ENCODE results near the gene UBAP1.
"Not testable (repeated sequence)": the region's sequence is repeated elsewhere in the genome, so short reads cannot be mapped to it uniquely, and the experiment has no call there.

Gene UBAP1

DNA sequence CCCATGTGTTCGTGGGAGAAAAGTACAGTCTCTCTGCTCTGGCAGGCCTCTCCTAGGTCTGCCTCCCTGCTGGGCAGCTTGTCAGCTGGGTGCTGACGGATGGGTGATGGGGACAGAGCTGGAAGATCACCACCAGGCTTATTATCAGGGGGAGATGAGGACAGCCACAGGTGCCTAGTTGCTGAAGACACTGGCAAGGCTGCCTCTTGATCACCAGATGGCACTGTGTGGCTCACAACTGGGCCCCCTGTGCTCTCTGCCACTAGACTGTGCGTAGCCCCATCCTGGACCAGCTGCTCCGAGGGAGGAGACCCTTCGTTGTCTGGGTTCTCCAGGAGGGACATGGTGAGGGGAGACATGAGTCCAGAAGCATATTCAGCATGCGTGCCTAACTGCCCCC, 77.3 kb downstream of the UBAP1 start:
- Histone ChIP-seq H3K27me3 (ENCODE audit: control insufficient read depth in 1 of 2, insufficient read depth in 2 of 2, low read length in 2 of 2) (no peaks in the 10 kb centered on the region), H3K9me3 (ENCODE audit: control insufficient read depth in 1 of 2, low read length in 2 of 2) (no peaks in the 10 kb centered on the region), H3K27ac (ENCODE audit: low read depth, low read length) (no peak overlapping the region), H3K36me3 (ENCODE audit: control insufficient read depth in 1 of 2, insufficient read depth in 2 of 2, low read length in 2 of 2) (peaks cover 7 to 45% of the 10 kb centered on the region in 2 donors), H3K4me3 (ENCODE audit: low read depth in 1 of 2, low read length in 2 of 2) (no peak overlapping the region), H3K4me1 (ENCODE audit: control insufficient read depth in 1 of 2, insufficient read depth in 2 of 2, low read length in 2 of 2) (no peaks in the 10 kb centered on the region), H3K9ac (ENCODE audit: low read depth in 1 of 2, low read length in 2 of 2) (no peak overlapping the region)

- Histone ChIP-seq H3K4me3 (ENCODE audit: low read depth in 1 of 2, low read length in 2 of 2) (no peak overlapping the region), H3K27me3 (ENCODE audit: control insufficient read depth in 1 of 2, insufficient read depth in 2 of 2, low read length in 2 of 2) (no peaks in the 10 kb centered on the region), H3K9me3 (ENCODE audit: control insufficient read depth in 1 of 2, low read length in 2 of 2) (no peaks in the 10 kb centered on the region), H3K4me1 (ENCODE audit: control insufficient read depth in 1 of 2, insufficient read depth in 2 of 2, low read length in 2 of 2) (no peaks in the 10 kb centered on the region), H3K36me3 (ENCODE audit: control insufficient read depth in 1 of 2, insufficient read depth in 2 of 2, low read length in 2 of 2) (peaks cover 0 to 36% of the 10 kb centered on the region in 2 donors), H3K9ac (ENCODE audit: low read depth in 1 of 2, low read length in 2 of 2) (no peak overlapping the region), H3K27ac (ENCODE audit: low read depth, low read length) (no peak overlapping the region)
Measured at GRCh38 chr9:34256987-34257585, 78.2 kb downstream of the UBAP1 start.

DNA sequence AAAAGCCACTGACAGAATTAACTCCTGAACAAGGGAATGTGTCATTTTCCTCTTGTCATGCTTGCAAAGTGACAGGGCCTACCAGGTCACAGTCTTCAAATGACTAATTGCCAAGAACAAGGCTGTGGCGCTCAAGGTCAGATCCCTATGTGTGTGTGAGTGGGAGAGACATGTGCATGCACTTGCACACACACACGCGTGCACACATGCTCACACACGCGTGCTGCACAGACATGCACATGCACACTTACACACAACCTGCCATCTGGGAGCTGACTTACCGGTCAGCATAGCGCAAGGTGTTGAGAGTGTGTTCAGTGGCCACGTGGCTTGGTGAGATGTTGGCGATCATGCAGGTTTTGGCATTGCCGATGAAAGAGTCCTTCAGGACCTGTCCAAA, 80.5 kb downstream of the UBAP1 start:
- Histone ChIP-seq H3K36me3 (ENCODE audit: control insufficient read depth in 1 of 2, insufficient read depth in 2 of 2, low read length in 2 of 2) (peaks cover 0 to 27% of the 10 kb centered on the region in 2 donors), H3K27me3 (ENCODE audit: control insufficient read depth in 1 of 2, insufficient read depth in 2 of 2, low read length in 2 of 2) (no peaks in the 10 kb centered on the region), H3K9ac (ENCODE audit: low read depth in 1 of 2, low read length in 2 of 2) (no peak overlapping the region), H3K4me3 (ENCODE audit: low read depth in 1 of 2, low read length in 2 of 2) (no peak overlapping the region), H3K27ac (ENCODE audit: low read depth, low read length) (no peak overlapping the region), H3K4me1 (ENCODE audit: control insufficient read depth in 1 of 2, insufficient read depth in 2 of 2, low read length in 2 of 2) (no peaks in the 10 kb centered on the region), H3K9me3 (ENCODE audit: control insufficient read depth in 1 of 2, low read length in 2 of 2) (no peaks in the 10 kb centered on the region)

GRCh38 chr9:34262971-34263370, 84.1 kb downstream of the UBAP1 start:
- Histone ChIP-seq H3K4me1 (ENCODE audit: control insufficient read depth in 1 of 2, insufficient read depth in 2 of 2, low read length in 2 of 2) (no peaks in the 10 kb centered on the region), H3K36me3 (ENCODE audit: control insufficient read depth in 1 of 2, insufficient read depth in 2 of 2, low read length in 2 of 2) (peaks cover 0 to 5% of the 10 kb centered on the region in 2 donors), H3K27ac (ENCODE audit: low read depth, low read length) (no peak overlapping the region), H3K27me3 (ENCODE audit: control insufficient read depth in 1 of 2, insufficient read depth in 2 of 2, low read length in 2 of 2) (no peaks in the 10 kb centered on the region), H3K4me3 (ENCODE audit: low read depth in 1 of 2, low read length in 2 of 2) (no peak overlapping the region), H3K9ac (ENCODE audit: low read depth in 1 of 2, low read length in 2 of 2) (no peak overlapping the region), H3K9me3 (ENCODE audit: control insufficient read depth in 1 of 2, low read length in 2 of 2) (no peaks in the 10 kb centered on the region)

- H3K9ac ChIP-seq (ENCODE audit: low read depth in 1 of 2, low read length in 2 of 2), result no peak overlapping the region
- H3K27me3 ChIP-seq (ENCODE audit: control insufficient read depth in 1 of 2, insufficient read depth in 2 of 2, low read length in 2 of 2), result no peaks in the 10 kb centered on the region
- H3K4me1 ChIP-seq (ENCODE audit: control insufficient read depth in 1 of 2, insufficient read depth in 2 of 2, low read length in 2 of 2), result no peaks in the 10 kb centered on the region
- H3K36me3 ChIP-seq (ENCODE audit: control insufficient read depth in 1 of 2, insufficient read depth in 2 of 2, low read length in 2 of 2), result no peaks in the 10 kb centered on the region
- no peak overlapping the region for H3K27ac ChIP-seq (ENCODE audit: low read depth, low read length)
- H3K9me3 ChIP-seq (ENCODE audit: control insufficient read depth in 1 of 2, low read length in 2 of 2), result no peaks in the 10 kb centered on the region
- H3K4me3 ChIP-seq (ENCODE audit: low read depth in 1 of 2, low read length in 2 of 2), result no peak overlapping the region
Measured at GRCh38 chr9:34267660-34268059, 88.8 kb downstream of the UBAP1 start.

GRCh38 chr9:34271265-34272006, 92.6 kb downstream of the UBAP1 start:
- Histone ChIP-seq H3K9ac (ENCODE audit: low read depth in 1 of 2, low read length in 2 of 2) (no peak overlapping the region), H3K36me3 (ENCODE audit: control insufficient read depth in 1 of 2, insufficient read depth in 2 of 2, low read length in 2 of 2) (no peaks in the 10 kb centered on the region), H3K27ac (ENCODE audit: low read depth, low read length) (no peak overlapping the region), H3K9me3 (ENCODE audit: control insufficient read depth in 1 of 2, low read length in 2 of 2) (no peaks in the 10 kb centered on the region), H3K4me1 (ENCODE audit: control insufficient read depth in 1 of 2, insufficient read depth in 2 of 2, low read length in 2 of 2) (no peaks in the 10 kb centered on the region), H3K27me3 (ENCODE audit: control insufficient read depth in 1 of 2, insufficient read depth in 2 of 2, low read length in 2 of 2) (no peaks in the 10 kb centered on the region), H3K4me3 (ENCODE audit: low read depth in 1 of 2, low read length in 2 of 2) (no peak overlapping the region)

DNA sequence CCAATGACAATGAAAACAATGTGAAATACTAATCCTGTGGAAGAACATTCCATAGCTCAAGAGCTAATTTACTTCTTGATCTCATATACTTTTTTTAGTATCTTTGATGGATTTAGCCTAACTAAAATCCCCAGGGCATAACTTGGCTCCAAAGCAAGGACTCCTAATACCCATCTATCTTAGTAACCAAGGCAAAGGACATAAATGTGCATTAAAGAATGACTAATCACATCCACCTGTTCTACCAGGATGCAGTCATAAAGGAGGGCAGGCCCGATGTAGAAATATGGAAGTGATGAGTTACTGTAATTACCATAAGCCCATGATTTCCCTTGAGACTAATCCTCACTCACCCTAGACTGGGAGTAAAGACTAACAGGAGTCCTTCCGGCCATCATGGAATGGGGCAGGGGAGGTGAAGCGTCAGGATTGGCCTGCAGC, 93.3 kb downstream of the UBAP1 start:
- no peak overlapping the region for H3K4me3 ChIP-seq (ENCODE audit: low read depth in 1 of 2, low read length in 2 of 2)
- no peaks in the 10 kb centered on the region for H3K36me3 ChIP-seq (ENCODE audit: control insufficient read depth in 1 of 2, insufficient read depth in 2 of 2, low read length in 2 of 2)
- no peaks in the 10 kb centered on the region for H3K27me3 ChIP-seq (ENCODE audit: control insufficient read depth in 1 of 2, insufficient read depth in 2 of 2, low read length in 2 of 2)
- H3K27ac ChIP-seq (ENCODE audit: low read depth, low read length), result no peak overlapping the region
- no peaks in the 10 kb centered on the region for H3K4me1 ChIP-seq (ENCODE audit: control insufficient read depth in 1 of 2, insufficient read depth in 2 of 2, low read length in 2 of 2)
- no peak overlapping the region for H3K9ac ChIP-seq (ENCODE audit: low read depth in 1 of 2, low read length in 2 of 2)
- no peaks in the 10 kb centered on the region for H3K9me3 ChIP-seq (ENCODE audit: control insufficient read depth in 1 of 2, low read length in 2 of 2)

DNA sequence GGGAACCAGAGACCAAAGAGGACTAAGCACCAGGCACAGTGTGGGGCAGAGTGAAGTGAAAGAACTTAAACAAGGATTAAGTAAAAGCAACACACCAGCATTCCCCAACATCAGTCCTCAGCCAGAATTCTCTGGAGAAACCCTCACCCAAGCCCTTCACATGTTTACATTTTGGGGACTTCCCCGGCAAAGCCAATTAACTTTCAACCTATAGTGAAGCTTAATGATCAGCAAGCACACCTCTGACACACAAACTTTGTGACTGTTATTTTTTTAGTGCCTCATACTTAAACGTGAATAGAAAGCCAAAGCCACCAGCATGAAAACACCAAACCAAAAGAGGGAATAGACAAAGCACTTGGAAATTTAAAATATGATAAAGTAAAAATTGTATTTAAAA, 94.7 kb downstream of the UBAP1 start:
- H3K9ac ChIP-seq (ENCODE audit: low read depth in 1 of 2, low read length in 2 of 2); H3K4me1 ChIP-seq (ENCODE audit: control insufficient read depth in 1 of 2, insufficient read depth in 2 of 2, low read length in 2 of 2); H3K27ac ChIP-seq (ENCODE audit: low read depth, low read length); H3K4me3 ChIP-seq (ENCODE audit: low read depth in 1 of 2, low read length in 2 of 2); H3K9me3 ChIP-seq (ENCODE audit: control insufficient read depth in 1 of 2, low read length in 2 of 2); H3K27me3 ChIP-seq (ENCODE audit: control insufficient read depth in 1 of 2, insufficient read depth in 2 of 2, low read length in 2 of 2); H3K36me3 ChIP-seq (ENCODE audit: control insufficient read depth in 1 of 2, insufficient read depth in 2 of 2, low read length in 2 of 2): not testable (repeated sequence)

DNA sequence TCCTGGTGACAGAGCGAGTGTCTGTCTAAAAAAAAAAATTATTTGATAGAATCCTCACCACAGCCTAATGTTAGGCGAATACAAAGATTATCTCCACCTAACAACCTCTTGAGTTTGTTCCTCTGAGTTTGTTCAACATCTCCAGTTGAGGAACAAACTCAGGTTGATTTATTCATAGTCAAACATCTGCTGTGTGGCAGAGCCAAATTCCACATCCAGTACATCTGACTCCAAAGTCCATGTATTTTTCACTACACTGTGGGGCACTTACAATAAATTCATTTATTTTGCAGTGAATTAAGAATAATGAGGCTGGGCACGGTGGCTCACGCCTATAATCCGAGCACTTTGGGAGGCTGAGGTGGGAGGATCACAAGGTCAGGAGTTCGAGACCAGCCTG, 97.0 kb downstream of the UBAP1 start:
- Histone ChIP-seq H3K27ac (ENCODE audit: low read depth, low read length) (no peak overlapping the region), H3K9ac (ENCODE audit: low read depth in 1 of 2, low read length in 2 of 2) (no peak overlapping the region), H3K4me1 (ENCODE audit: control insufficient read depth in 1 of 2, insufficient read depth in 2 of 2, low read length in 2 of 2) (no peaks in the 10 kb centered on the region), H3K36me3 (ENCODE audit: control insufficient read depth in 1 of 2, insufficient read depth in 2 of 2, low read length in 2 of 2) (no peaks in the 10 kb centered on the region), H3K9me3 (ENCODE audit: control insufficient read depth in 1 of 2, low read length in 2 of 2) (no peaks in the 10 kb centered on the region), H3K4me3 (ENCODE audit: low read depth in 1 of 2, low read length in 2 of 2) (no peak overlapping the region), H3K27me3 (ENCODE audit: control insufficient read depth in 1 of 2, insufficient read depth in 2 of 2, low read length in 2 of 2) (no peaks in the 10 kb centered on the region)

DNA sequence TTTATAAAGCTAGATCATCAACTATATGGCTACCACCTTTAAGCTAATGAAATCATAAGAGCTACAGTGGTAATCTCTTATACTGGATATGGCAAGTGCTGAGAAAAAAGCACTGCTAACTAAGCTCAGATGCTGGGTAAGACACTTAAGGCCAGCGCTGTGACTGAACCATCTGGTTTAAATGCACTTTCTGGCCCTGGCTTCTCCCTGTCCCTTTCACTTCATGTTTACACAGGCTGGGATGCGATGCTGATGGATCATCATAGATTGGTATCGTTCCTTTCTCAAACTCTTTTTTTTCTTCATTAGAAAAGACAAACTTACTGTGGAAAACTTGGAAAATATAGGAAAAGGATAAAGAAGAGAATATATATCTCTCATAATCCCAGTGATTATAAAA, 97.9 kb downstream of the UBAP1 start:
- Histone ChIP-seq H3K27ac (ENCODE audit: low read depth, low read length) (no peak overlapping the region), H3K36me3 (ENCODE audit: control insufficient read depth in 1 of 2, insufficient read depth in 2 of 2, low read length in 2 of 2) (no peaks in the 10 kb centered on the region), H3K27me3 (ENCODE audit: control insufficient read depth in 1 of 2, insufficient read depth in 2 of 2, low read length in 2 of 2) (no peaks in the 10 kb centered on the region), H3K9ac (ENCODE audit: low read depth in 1 of 2, low read length in 2 of 2) (no peak overlapping the region), H3K4me1 (ENCODE audit: control insufficient read depth in 1 of 2, insufficient read depth in 2 of 2, low read length in 2 of 2) (no peaks in the 10 kb centered on the region), H3K4me3 (ENCODE audit: low read depth in 1 of 2, low read length in 2 of 2) (no peak overlapping the region), H3K9me3 (ENCODE audit: control insufficient read depth in 1 of 2, low read length in 2 of 2) (no peaks in the 10 kb centered on the region)
